PC-3 (cell line): ENCODE results near the gene CKS1B. TPM values are rescaled to one million over a fixed set of nuclear protein-coding genes. Genes with fewer than 3 reads are reported as not detected.

ENCODE experiments used
- ATAC-seq: fragments of 200-7000 bp; cut with Tn5 transposase; 2 replicates; pipeline ENCODE4 v1.9.1; 2020; ENCODE audit warnings: mild to moderate bottlenecking, moderate library complexity
- BruUV-seq: library from RNA; stranded (reverse); fragments of 400-500 nt; replicated peaks from 2 replicates; lab custom pipeline; 2021; lab: Mats Ljungman, UMichigan
- CTCF ChIA-PET: fragments of 300-600 bp; sonication (Branson Sonifier 250); formaldehyde crosslinking; loops from one replicate; lab custom pipeline; 2022; ENCODE audit warnings: antibody characterized with exemption; lab: Charles Lee
- POLR2A ChIA-PET: fragments of 300-600 bp; sonication (Branson Sonifier 250); formaldehyde crosslinking; loops from one replicate; lab custom pipeline; 2022; ENCODE audit warnings: antibody characterized with exemption; ENCODE audit not compliant: unreplicated experiment; lab: Charles Lee
- DNase-seq: peaks from one replicate; pipeline ENCODE4 v3.0.0-alpha.2; 2015
- H2AFZ ChIP-seq: fragments of 300-600 bp; sonication (generic); 2 replicates; pipeline ENCODE4 v1.6.0; 2016; ENCODE audit warnings: antibody characterized with exemption, low read length
- H3F3A ChIP-seq: fragments of 300-600 bp; sonication (generic); one replicate; pipeline ENCODE4 v1.6.0; 2017; ENCODE audit warnings: antibody characterized with exemption, low read length, control low read depth, mild to moderate bottlenecking; ENCODE audit not compliant: unreplicated experiment
- H3K27ac ChIP-seq: fragments of 300-600 bp; sonication (generic); 2 replicates; pipeline ENCODE4 v1.5.1; 2016; ENCODE audit warnings: mild to moderate bottlenecking, low read length
- H3K27me3 ChIP-seq: fragments of 300-600 bp; sonication (generic); 2 replicates; pipeline ENCODE4 v1.6.1; 2016; ENCODE audit warnings: low read length, mixed read lengths
- H3K36me3 ChIP-seq: fragments of 300-600 bp; sonication (generic); 2 replicates; pipeline ENCODE4 v1.6.1; 2016; ENCODE audit warnings: low read depth, mixed run types, low read length, mixed read lengths
- H3K4me1 ChIP-seq: fragments of 300-600 bp; sonication (generic); 2 replicates; pipeline ENCODE4 v1.5.1; 2016; ENCODE audit warnings: low read length; ENCODE audit not compliant: insufficient read depth
- H3K4me2 ChIP-seq: fragments of 300-600 bp; sonication (generic); 2 replicates; pipeline ENCODE4 v1.6.0; 2016; ENCODE audit warnings: low read length
- H3K4me3 ChIP-seq: fragments of 300-600 bp; sonication (generic); 2 replicates; pipeline ENCODE4 v1.5.1; 2016; ENCODE audit warnings: mild to moderate bottlenecking, low read length, mixed read lengths
- H3K79me2 ChIP-seq: fragments of 300-600 bp; sonication (generic); 2 replicates; pipeline ENCODE4 v1.6.1; 2017; ENCODE audit warnings: low read length, mixed read lengths
- H3K9ac ChIP-seq: fragments of 300-600 bp; sonication (generic); 2 replicates; pipeline ENCODE4 v1.6.0; 2016; ENCODE audit warnings: mild to moderate bottlenecking, low read length
- H3K9me2 ChIP-seq: fragments of 300-600 bp; sonication (generic); replicated peaks from 2 replicates; pipeline ENCODE4 v1.6.1; 2016; ENCODE audit warnings: mixed run types, low read length, mixed read lengths
- H3K9me3 ChIP-seq: fragments of 300-600 bp; sonication (generic); 2 replicates; pipeline ENCODE4 v1.6.1; 2016; ENCODE audit warnings: low read length, mixed read lengths
- H4K20me1 ChIP-seq: fragments of 300-600 bp; sonication (generic); 2 replicates; pipeline ENCODE4 v1.6.1; 2016; ENCODE audit warnings: low read length, mixed read lengths
- EZH2 ChIP-seq: fragments of 300-600 bp; sonication (generic); IDR thresholded peaks from one replicate; pipeline ENCODE4 v1.6.1; 2017; ENCODE audit warnings: antibody characterized with exemption, mild to moderate bottlenecking, low read length; ENCODE audit not compliant: unreplicated experiment
- EZH2phosphoT487 ChIP-seq: fragments of 300-600 bp; sonication (generic); IDR thresholded peaks from 2 replicates; pipeline ENCODE4 v1.6.1; 2018; ENCODE audit warnings: mild to moderate bottlenecking, antibody characterized with exemption, low read length, borderline replicate concordance
- intact Hi-C: fragments of 100-400 bp; cut with micrococcal nuclease; formaldehyde crosslinking; loops from 2 replicates; pipeline ENCODE4 v1.9.0; 2023
- total RNA-seq: library from RNA; depleted of rRNA; stranded (reverse); fragments of >200 nt; gene quantifications from 2 replicates; pipeline ENCODE4 v1.2.3, GENCODE V29; 2014
- TF ChIP-seq, protein P1 (sequence below): fragments of 300-600 bp; sonication (generic); conservative IDR thresholded peaks from 2 replicates; pipeline ENCODE4 v1.5.1; 2017; ENCODE audit warnings: antibody characterized with exemption, low read depth, mild to moderate bottlenecking, low read length

CKS1B gene
- total RNA-seq, 1 experiment from 2014 or later: 390 TPM

DNA sequence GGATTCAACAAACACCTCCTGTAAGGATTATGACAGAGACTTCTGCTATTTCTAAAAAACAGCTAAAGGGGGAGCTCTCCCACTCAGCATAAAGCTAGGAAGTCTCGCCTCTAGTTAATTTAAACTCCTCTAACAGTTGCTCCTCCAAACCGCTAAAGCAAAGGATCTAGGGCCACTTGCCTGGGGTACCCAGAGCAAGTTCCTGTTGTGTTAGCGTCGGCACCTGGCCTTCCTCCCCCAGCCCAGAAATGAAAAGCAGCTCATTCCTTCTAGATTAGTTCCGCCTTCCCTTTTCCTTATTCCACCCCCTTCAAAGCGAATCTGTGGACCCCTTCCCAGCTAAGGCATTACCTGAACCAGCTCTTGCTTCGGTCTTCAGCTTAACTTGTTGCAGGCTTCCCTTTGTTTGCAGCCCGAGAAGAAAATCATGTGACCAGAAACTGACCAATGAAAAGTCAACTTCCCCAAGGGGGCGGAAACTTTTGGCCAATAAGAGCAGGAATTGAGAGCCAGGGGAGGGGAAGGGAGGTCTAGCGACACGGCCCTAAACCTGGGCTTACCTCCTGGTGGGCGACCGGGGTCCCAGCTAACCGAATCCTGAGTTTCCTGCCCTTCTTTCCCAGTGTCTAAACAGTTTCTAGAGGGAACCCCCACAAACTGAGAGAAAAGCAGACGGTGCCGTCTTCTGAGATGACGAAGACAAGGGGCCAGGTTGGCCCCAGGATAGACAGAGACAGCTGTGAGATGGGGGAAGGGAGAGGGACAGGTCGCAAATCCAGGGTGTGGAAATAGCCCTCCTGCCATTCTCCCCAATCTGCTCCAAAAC, 18.6 kb upstream of the CKS1B start, which contains the start of gene PBXIP1:
PBXIP1 (minus strand) TSS at position 382 of the 826 bp plus-strand sequence. CDS start 2,378 bp downstream, outside the sequence.
- peak; percentile 86 for ATAC-seq
- peaks cover 21% of the 10 kb centered on the region for H3K4me1 ChIP-seq
- peaks cover 8% of the 10 kb centered on the region; the same call in 1 of the 2 replicates for H3K36me3 ChIP-seq
- peak within 1 kb of the TSS; percentile 64 for H2AFZ ChIP-seq
- peak within 1 kb of the TSS; percentile 69 for H3K4me3 ChIP-seq
- peaks cover 18% of the 10 kb centered on the region for H3K79me2 ChIP-seq
- intact Hi-C loops: no loop called here
- H3F3A ChIP-seq: no peaks in the 10 kb centered on the region
- POLR2A ChIA-PET: interaction anchor here (0.7 to 1.3 kb wide), 5 partner anchors 15 to 27 kb away, joined by 3 to 26 read pairs (median 5); no protein-coding TSS in a partner anchor
- H3K9ac ChIP-seq: peak within 1 kb of the TSS; percentile 35
- H3K27me3 ChIP-seq: no peaks in the 10 kb centered on the region
- CTCF ChIA-PET: interaction anchor here (0.7 to 1.5 kb wide), 5 partner anchors 12 to 104 kb away, joined by 4 to 9 read pairs (median 7); partner anchors contain the start of gene LENEP
- H3K9me2 ChIP-seq: no peaks in the 10 kb centered on the region
- no peak for TF ChIP-seq EZH2
- TF ChIP-seq, protein P1, sequence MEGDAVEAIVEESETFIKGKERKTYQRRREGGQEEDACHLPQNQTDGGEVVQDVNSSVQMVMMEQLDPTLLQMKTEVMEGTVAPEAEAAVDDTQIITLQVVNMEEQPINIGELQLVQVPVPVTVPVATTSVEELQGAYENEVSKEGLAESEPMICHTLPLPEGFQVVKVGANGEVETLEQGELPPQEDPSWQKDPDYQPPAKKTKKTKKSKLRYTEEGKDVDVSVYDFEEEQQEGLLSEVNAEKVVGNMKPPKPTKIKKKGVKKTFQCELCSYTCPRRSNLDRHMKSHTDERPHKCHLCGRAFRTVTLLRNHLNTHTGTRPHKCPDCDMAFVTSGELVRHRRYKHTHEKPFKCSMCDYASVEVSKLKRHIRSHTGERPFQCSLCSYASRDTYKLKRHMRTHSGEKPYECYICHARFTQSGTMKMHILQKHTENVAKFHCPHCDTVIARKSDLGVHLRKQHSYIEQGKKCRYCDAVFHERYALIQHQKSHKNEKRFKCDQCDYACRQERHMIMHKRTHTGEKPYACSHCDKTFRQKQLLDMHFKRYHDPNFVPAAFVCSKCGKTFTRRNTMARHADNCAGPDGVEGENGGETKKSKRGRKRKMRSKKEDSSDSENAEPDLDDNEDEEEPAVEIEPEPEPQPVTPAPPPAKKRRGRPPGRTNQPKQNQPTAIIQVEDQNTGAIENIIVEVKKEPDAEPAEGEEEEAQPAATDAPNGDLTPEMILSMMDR: peak; percentile 59
- no peaks in the 10 kb centered on the region for H4K20me1 ChIP-seq
- H3K4me2 ChIP-seq: peak within 1 kb of the TSS; percentile 89
- no peaks in the 10 kb centered on the region for H3K9me3 ChIP-seq
- peak; percentile 95 for DNase-seq
- TSS peak; percentile 2 for BruUV-seq
- 0 out of 2 replicates have a peak within 1 kb of the TSS, but pooled peaks have one; percentile 8 for H3K27ac ChIP-seq

DNA sequence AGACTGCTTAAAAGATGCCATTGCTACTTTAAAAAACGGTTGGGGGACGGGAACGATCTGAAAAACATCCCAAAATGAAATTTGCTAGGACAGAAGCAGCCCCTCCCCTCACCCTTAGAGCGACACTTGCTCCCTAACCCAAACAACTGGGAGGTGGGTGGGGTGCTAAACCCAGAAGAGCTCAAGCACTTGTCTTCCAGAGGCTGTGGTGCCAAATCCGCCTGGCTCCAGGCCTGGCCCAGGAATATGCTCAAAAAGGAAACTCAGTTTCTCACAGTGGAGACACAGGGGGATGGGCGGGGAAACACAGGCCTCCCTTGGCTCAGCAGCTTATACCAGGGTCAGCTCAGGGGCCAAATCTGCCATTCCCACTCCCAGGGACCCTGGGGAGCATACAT, 17.9 kb upstream of the CKS1B start:
- Histone ChIP-seq H3K9me3 (no peaks in the 10 kb centered on the region), H3K36me3 (peaks cover 8% of the 10 kb centered on the region; the same call in 1 of the 2 replicates), H3K79me2 (peaks cover 24% of the 10 kb centered on the region), H3K27me3 (no peaks in the 10 kb centered on the region), H2AFZ (peak overlapping the region; percentile 64; the same call in 1 of the 2 replicates), H4K20me1 (no peaks in the 10 kb centered on the region), H3K27ac (no peak overlapping the region), H3K4me2 (peak overlapping the region; percentile 89), H3F3A (no peaks in the 10 kb centered on the region), H3K9me2 (no peaks in the 10 kb centered on the region), H3K4me1 (peaks cover 21% of the 10 kb centered on the region), H3K4me3 (peak overlapping the region; percentile 69), H3K9ac (peak overlapping the region; percentile 35; the same call in 1 of the 2 replicates)
- no peak for TF ChIP-seq EZH2
- no peak for TF ChIP-seq EZH2phosphoT487
- TF ChIP-seq, protein P1: no peak
- intact Hi-C loops: no loop called here
- TSS peak; percentile 89 for BruUV-seq
- ChIA-PET POLR2A (no interaction called here), CTCF (interaction anchor here (1.2 to 1.5 kb wide), 2 partner anchors 13 to 17 kb away, joined by 7 to 8 read pairs; no protein-coding TSS in a partner anchor)
- no peak for DNase-seq
- peak; percentile 1; the same call in 1 of the 2 replicates for ATAC-seq
